Measurements from ENCODE around the gene USP27X.
A peak's percentile ranks its signal among the peaks of the same experiment; 100 is the strongest.

Gene USP27X

GRCh38 chrX:49878834-49879655 is at the start of gene USP27X:
Gene USP27X, plus strand, starts transcription at chrX:49879484. Its CDS starts 824 bp downstream, at chrX:49880308.
- peak; percentile 85 for DNase-seq

- no peak for DNase-seq
Observed at GRCh38 chrX:49838374-49838773, 40.9 kb upstream of the USP27X start.

- DNase-seq = peak; percentile 57
Observed at GRCh38 chrX:49840679-49841078, 38.6 kb upstream of the USP27X start.

GRCh38 chrX:49842621-49843020 is 36.7 kb upstream of the USP27X start:
- DNase-seq = no peak

GRCh38 chrX:49844611-49845010 is 34.7 kb upstream of the USP27X start:
- DNase-seq = peak; percentile 23

- DNase-seq = no peak
Observed at GRCh38 chrX:49845701-49846403, 33.4 kb upstream of the USP27X start.

- DNase-seq = no peak
Observed at GRCh38 chrX:49846522-49846921, 32.8 kb upstream of the USP27X start.

GRCh38 chrX:49848275-49848674 is 31.0 kb upstream of the USP27X start:
- no peak for DNase-seq

- no peak for DNase-seq
Observed at GRCh38 chrX:49850028-49850427, 29.3 kb upstream of the USP27X start.

GRCh38 chrX:49853661-49854060 is 25.6 kb upstream of the USP27X start:
- no peak for DNase-seq

- no peak for DNase-seq
Observed at GRCh38 chrX:49856819-49857218, 22.5 kb upstream of the USP27X start.

- no peak for DNase-seq
Observed at GRCh38 chrX:49858341-49858740, 20.9 kb upstream of the USP27X start.

GRCh38 chrX:49859491-49859890 is 19.8 kb upstream of the USP27X start:
- no peak for DNase-seq

- DNase-seq = no peak
Observed at GRCh38 chrX:49860867-49861535, 18.3 kb upstream of the USP27X start.

GRCh38 chrX:49862093-49862492 is 17.2 kb upstream of the USP27X start:
- DNase-seq = no peak

- no peak for DNase-seq
Observed at GRCh38 chrX:49868739-49869138, 10.5 kb upstream of the USP27X start.

GRCh38 chrX:49876750-49877149 is 2.5 kb upstream of the USP27X start:
- DNase-seq = no peak

GRCh38 chrX:49877397-49878101 is 1.7 kb upstream of the USP27X start:
- no peak for DNase-seq

- no peak for DNase-seq
Observed at GRCh38 chrX:49878128-49878833, 1.0 kb upstream of the USP27X start.

GRCh38 chrX:49879656-49880277 is 483 bp downstream of the USP27X start:
- DNase-seq = peak; percentile 15

GRCh38 chrX:49880668-49881067 is 1.4 kb downstream of the USP27X start:
- no peak for DNase-seq
